Upper lobe of left lung (tissue), 4 donors: ENCODE measurements around the gene STK38.

ENCODE experiments used
- EP300 ChIP-seq, 4 donors: sonication (generic); formaldehyde crosslinking; IDR thresholded peaks; one replicate each; pipeline ENCODE4 v1.5.1; 2017; ENCODE audit warnings: antibody characterized with exemption in 4 of 4, control low read depth in 2 of 4
- POLR2A ChIP-seq, 4 donors: fragments of 450-650 bp; IDR thresholded peaks; one replicate each; pipeline ENCODE4 v1.5.1; 2016 to 2017; ENCODE audit warnings: antibody characterized with exemption in 4 of 4, mild to moderate bottlenecking in 2 of 4
- POLR2AphosphoS5 ChIP-seq, 2 donors: sonication (generic); formaldehyde crosslinking; IDR thresholded peaks; one replicate each; pipeline ENCODE4 v1.5.1; 2017; ENCODE audit warnings: antibody characterized with exemption in 2 of 2
- TF ChIP-seq, protein P1 (sequence below), 6 experiments: fragments of 450-650 bp in 4 of 6; fragments of 200-600 bp in 2 of 6; sonication (generic) in 2 of 6; IDR thresholded peaks; one replicate each; pipeline ENCODE4 v1.5.1; 2016 to 2019; ENCODE audit warnings: antibody characterized with exemption in 6 of 6

DNA sequence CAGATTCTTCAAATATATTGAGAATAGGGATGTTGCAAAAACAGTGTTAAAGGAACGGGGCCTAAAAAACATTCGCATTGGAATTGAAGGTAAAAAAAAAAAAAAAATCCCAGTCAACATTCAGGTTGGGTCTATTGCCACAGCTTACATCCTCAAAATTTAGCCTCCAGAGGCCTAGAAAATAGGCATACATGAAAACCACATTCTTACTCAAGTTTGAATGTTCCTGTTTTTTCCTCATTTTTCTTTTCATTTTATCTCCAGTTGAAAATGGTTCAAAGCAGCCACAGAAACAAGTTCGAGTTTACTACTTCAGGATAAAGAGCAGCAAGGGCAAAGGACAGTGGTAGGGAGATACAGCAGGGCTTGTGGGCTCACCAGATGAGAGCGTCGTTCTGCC, 62.5 kb downstream of the STK38 start:
- TF ChIP-seq POLR2A (IDR thresholded peaks at IDR 0.05), result no peak
- TF ChIP-seq, protein P1, sequence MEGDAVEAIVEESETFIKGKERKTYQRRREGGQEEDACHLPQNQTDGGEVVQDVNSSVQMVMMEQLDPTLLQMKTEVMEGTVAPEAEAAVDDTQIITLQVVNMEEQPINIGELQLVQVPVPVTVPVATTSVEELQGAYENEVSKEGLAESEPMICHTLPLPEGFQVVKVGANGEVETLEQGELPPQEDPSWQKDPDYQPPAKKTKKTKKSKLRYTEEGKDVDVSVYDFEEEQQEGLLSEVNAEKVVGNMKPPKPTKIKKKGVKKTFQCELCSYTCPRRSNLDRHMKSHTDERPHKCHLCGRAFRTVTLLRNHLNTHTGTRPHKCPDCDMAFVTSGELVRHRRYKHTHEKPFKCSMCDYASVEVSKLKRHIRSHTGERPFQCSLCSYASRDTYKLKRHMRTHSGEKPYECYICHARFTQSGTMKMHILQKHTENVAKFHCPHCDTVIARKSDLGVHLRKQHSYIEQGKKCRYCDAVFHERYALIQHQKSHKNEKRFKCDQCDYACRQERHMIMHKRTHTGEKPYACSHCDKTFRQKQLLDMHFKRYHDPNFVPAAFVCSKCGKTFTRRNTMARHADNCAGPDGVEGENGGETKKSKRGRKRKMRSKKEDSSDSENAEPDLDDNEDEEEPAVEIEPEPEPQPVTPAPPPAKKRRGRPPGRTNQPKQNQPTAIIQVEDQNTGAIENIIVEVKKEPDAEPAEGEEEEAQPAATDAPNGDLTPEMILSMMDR (IDR thresholded peaks at IDR 0.05), result no peak
- no peak for TF ChIP-seq EP300 (IDR thresholded peaks at IDR 0.05)
- TF ChIP-seq POLR2AphosphoS5 (IDR thresholded peaks at IDR 0.05), result no peak
